ENCODE results near the gene PLD1.

PLD1 gene

GRCh38 chr3:171777596-171777995, 32.7 kb downstream of the PLD1 start:
- peak overlapping the region; percentile 29 for H3K4me3 ChIP-seq (ENCODE audit: low read depth, low read length)
- TF ChIP-seq POLR2A (IDR thresholded peaks at IDR 0.05; ENCODE audit: extremely low read depth, insufficient read length): no peak
- DNase-seq (ENCODE audit: low read depth): peak; percentile 64

- TF ChIP-seq CTCF (IDR thresholded peaks at IDR 0.05; ENCODE audit: low read depth, low read length) (no peak), POLR2A (IDR thresholded peaks at IDR 0.05; ENCODE audit: extremely low read depth, insufficient read length) (peak; percentile 16)
- peak; percentile 69 for DNase-seq (ENCODE audit: low read depth)
- peak overlapping the region; percentile 29 for H3K4me3 ChIP-seq (ENCODE audit: low read depth, low read length)
Measured at GRCh38 chr3:171776839-171777583, 33.3 kb downstream of the PLD1 start.

- TF ChIP-seq CTCF (IDR thresholded peaks at IDR 0.05; ENCODE audit: low read depth, low read length): no peak
- TF ChIP-seq POLR2A (IDR thresholded peaks at IDR 0.05; ENCODE audit: extremely low read depth, insufficient read length): no peak
- TF ChIP-seq MYC (IDR thresholded peaks at IDR 0.05; ENCODE audit: low read depth, low read length): no peak
- TF ChIP-seq MAX (IDR thresholded peaks at IDR 0.05; ENCODE audit: low read depth, low read length): no peak
- DNase-seq (ENCODE audit: low read depth): no peak
Measured at GRCh38 chr3:171776411-171776810, 33.9 kb downstream of the PLD1 start.

GRCh38 chr3:171775943-171776342, 34.3 kb downstream of the PLD1 start:
- H3K4me3 ChIP-seq (ENCODE audit: low read depth, low read length): no peak overlapping the region
- TF ChIP-seq MYC (IDR thresholded peaks at IDR 0.05; ENCODE audit: low read depth, low read length) (no peak), MAX (IDR thresholded peaks at IDR 0.05; ENCODE audit: low read depth, low read length) (no peak), POLR2A (IDR thresholded peaks at IDR 0.05; ENCODE audit: extremely low read depth, insufficient read length) (no peak), CTCF (IDR thresholded peaks at IDR 0.05; ENCODE audit: low read depth, low read length) (no peak)
- DNase-seq (ENCODE audit: low read depth): no peak

More at GRCh38 chr3:171776411-171776810, 33.9 kb downstream of the PLD1 start:
- no peak overlapping the region for H3K4me3 ChIP-seq (ENCODE audit: low read depth, low read length)

- no peak for DNase-seq (ENCODE audit: low read depth)
Measured at GRCh38 chr3:171774521-171774920, 35.8 kb downstream of the PLD1 start.

More at GRCh38 chr3:171774521-171774920, 35.8 kb downstream of the PLD1 start:
- no peak overlapping the region for H3K4me3 ChIP-seq (ENCODE audit: low read depth, low read length)
- TF ChIP-seq CTCF (IDR thresholded peaks at IDR 0.05; ENCODE audit: low read depth, low read length) (no peak), MYC (IDR thresholded peaks at IDR 0.05; ENCODE audit: low read depth, low read length) (no peak), MAX (IDR thresholded peaks at IDR 0.05; ENCODE audit: low read depth, low read length) (no peak)

All from NB4 (cell line).